GM21619 (cell line): Measurements from ENCODE around the gene TATDN3.
"Not testable (repeated sequence)": the region's sequence is repeated elsewhere in the genome, so short reads cannot be mapped to it uniquely, and the experiment has no call there.

Experiments
- ATAC-seq: cut with Tn5 transposase; IDR thresholded peaks from one replicate; pipeline ENCODE4 v1.9.1; 2021; ENCODE audit not compliant: unreplicated experiment

TATDN3 gene, protein sequence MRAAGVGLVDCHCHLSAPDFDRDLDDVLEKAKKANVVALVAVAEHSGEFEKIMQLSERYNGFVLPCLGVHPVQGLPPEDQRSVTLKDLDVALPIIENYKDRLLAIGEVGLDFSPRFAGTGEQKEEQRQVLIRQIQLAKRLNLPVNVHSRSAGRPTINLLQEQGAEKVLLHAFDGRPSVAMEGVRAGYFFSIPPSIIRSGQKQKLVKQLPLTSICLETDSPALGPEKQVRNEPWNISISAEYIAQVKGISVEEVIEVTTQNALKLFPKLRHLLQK

DNA sequence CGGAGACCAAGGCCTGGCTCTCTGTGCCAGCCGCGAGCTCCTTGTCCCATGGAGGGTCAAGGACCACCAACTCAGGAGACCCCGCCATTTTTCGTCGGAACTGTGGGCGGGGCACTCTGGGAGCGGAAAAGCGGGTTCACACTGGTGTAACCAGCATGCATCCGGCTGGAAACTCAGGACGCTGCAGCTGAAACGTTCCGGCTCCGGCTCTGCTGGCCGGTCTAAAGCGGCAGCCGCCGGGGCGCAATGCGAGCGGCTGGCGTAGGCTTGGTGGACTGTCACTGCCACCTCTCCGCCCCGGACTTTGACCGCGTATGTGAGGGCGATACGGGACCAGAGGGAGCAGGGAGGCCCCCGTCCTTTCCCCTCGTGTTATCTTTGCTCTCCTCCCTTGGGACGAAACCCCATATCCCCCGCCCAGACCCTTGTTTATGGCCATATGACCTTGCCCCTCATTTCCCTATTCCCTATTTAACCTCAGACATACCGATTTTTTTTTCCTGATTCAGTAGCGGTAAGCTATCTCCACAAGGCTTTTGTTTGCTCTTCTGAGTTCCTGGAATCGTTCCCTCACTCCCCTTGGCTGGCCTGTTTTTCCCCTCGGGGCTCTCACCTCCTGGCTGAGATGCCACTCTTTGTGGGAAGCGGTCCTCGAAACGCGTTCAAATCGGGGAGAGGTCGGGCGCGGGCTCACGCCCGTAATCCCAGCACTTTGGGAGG lies at the start of gene TATDN3, which contains the start of gene NSL1:
Gene TATDN3, plus strand, starts transcription at position 219 of the 720 bp plus-strand sequence. Its CDS starts 28 bp downstream, at position 247.
Gene NSL1, minus strand, starts transcription at position 102 of the 720 bp plus-strand sequence. Its CDS starts 14 bp downstream, at position 88.
- ATAC-seq = peak; percentile 70

DNA sequence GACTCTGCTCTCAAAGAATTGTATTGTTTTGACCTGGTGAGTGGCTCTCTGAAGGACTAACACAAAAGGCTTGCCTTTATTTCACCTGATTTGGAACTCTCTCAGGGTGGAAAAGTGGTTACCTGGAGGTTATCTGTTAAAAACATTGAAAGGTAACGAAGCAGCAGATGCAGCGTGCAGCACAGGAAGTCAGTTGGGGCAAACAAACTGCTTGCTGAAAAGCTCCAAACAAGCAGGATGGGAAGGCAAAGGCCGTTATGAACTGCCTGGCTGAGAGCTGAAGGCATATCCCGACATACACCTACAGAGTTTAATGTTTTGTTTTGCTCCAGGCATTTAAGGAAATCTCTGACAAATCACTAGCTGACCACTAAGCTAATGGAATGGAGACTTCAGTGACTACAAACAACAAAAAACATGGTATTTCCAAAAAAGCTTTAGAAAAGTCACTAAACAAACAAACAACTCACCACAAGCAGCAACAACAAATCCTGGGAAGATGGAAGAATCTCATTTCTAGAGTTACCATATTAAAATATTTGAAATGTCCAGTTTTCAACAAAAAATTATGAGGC lies 47.7 kb upstream of the TATDN3 start:
- ATAC-seq = no peak

DNA sequence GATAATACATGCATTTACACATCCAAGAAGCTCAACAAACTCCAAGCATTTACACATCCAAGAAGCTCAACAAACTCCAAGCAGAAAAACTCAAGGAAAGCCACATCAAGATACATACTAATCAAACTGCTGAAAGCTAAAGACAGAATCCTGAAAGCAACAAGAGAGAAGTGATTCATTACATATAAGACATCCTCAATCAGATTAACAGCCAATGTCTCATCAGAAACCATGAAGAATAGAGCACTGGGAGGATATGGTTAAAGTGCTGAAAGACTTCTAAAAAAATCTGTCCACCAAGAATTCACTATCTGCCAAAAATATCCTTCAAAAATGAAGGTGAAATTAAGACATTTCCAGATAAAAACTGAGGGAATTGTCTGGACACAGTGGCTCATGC lies 46.4 kb upstream of the TATDN3 start:
- ATAC-seq = no peak

DNA sequence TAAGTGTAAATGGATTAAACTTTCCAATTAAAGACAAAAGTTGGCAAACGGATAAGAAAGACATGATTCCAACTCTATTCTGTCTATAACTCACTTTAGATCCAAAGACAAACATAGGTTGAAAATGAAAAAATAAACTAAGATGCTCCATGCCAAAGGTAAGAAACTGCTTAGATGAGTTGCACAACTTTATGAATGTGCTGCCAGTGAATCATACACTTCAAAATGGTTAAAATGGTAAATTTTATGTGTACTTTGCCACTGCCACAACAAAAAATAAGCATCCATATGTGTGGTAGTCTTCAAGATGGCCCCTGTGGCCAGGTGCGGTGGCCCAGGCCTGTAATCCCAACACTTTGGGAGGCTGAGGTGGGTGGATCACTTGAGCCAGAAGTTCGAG lies 45.1 kb upstream of the TATDN3 start:
- no peak for ATAC-seq

DNA sequence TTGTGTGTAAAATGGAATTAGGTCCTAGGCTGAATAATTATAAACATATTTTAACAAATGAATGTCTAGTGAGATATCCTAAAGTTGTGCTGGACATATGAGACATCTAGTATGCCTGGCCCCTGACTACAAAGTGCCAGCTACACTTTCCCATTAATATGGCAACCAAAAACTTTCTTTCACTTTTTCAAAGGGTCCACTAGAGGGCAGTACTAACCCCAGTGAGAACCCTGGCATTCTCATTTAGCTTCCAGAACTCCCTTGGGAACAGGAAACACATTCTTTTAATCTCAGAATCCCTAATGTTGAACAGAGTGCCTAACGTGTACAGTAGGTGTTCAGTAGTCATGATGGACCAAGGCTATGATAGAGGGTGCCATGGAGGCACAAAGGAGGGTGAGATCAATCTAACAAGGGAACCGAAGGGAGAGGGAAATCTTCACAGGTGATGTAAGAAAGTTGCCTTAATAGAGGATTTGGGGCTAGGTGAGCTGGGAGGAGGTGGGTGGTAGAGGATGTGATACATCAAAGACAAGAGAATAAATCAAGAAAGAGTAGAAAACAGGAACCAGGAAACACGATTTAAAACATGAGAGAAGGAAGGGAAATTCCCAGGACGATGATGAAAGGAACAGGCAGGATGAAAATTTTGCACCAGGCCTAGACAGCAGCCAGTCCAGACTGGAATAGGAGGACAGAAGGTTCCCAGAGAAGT lies 41.7 kb upstream of the TATDN3 start:
- no peak for ATAC-seq

DNA sequence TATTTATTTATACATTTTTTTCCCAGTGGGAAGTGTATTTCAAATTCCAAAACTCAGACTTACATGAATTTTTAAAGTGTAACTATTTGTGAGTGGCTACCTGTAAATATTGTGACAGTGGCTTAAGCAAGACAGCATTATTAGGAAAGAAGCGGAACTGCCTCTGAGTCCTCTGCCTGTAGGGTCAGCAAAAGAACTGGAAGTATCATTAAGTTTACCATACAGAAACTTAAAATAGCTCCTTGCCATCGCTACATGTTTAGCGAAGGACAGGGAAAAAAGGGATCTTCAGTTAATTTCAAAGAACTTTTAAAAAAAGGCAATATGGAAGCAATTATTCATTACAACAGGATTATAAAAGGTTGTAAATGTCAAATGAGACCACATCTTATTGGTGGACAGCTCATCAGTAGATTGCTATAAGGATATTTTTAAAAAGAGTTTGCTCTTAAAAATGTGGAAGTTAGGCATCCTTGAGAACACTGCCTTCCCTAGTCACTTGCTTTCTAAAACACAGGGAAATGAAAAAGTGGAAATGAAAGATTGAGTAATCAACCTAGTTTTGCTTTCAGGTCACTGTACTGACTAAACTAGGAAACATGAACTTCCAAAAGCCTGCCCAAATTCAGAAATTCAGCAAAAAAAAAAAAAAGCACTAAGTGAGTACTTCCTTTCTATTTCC lies 39.3 kb upstream of the TATDN3 start:
- peak; percentile 40 for ATAC-seq

DNA sequence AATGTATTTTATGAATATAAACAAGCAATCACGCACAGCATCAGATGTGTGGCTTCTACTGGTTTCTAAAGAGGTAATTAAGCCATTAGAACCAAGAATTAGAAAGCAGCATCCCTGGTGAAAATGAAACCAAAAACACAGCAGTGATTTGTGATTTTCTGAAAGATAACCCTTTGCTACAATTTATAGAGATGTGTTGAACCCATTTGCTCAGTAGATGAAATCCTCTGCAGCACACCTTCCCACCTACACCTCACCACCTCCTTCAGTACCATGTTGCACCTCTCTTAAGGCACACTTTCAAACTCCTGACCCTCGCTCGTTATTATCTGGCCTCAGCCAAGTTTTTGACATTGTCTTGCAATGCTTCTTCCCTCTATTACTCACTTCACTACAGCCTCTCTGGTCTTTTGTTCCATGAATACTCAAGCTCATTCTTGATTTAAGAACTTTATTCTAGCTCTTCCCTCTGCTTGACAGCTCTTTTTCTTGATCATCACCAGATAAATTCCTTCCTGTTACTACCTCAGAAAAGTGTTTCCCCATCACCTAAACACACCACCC lies 38.7 kb upstream of the TATDN3 start:
- peak; percentile 25 for ATAC-seq

DNA sequence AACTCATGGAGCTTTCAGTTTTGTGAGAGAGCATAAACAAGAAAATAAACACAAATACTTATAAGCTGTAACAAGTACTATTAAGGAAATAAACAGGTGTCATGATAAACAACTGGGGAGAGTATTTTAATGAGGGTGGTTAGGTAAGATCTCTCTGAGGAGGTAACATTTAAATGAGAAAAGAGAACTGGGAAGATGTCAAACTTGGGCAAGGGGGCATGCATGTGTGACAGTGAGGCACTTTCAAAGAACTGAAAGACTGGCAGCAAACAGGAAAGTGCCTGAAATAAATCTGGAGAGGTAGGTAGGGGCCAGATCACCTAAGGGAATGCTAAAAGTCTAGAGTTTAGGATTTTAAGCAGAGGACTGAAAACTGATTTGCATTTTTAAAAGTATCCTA lies 37.9 kb upstream of the TATDN3 start:
- ATAC-seq = no peak

DNA sequence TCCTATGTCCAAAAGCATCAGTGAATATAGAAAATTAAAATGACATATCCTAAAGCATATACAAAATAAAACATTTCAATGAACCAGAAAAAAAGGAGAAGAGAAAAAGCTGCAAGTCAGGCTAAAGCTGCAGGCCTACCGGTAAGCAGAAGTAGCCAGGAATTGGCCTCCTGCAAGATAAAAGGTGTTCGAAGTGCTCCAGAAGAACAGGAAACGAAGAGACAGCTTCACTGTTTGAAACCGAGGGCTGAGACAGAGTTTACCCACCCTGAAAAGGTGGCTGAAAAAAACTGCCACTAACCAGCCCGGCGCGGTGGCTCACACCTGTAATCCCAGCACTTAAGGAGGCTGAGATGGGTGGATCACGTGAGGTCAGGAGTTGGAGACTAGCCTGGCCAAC lies 37.5 kb upstream of the TATDN3 start:
- peak; percentile 36 for ATAC-seq

DNA sequence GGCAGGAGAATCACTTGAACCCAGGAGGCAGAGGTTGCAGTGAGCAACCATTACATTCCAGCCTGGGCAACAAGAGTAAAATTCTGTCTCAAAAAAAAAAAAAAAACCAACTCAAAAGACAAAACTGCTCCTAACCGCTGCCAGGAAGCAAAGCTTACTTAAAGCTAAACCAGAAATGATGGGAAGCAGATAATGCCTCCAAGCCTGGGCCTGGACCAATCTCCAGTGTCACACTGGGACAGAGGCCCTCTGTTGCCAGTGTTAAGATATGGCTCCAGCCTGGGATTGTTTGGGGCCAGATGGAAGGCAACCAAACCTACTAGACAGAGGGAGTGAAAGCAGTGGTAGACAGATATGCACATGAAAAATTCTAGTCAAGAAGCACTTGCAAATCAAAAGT lies 37.0 kb upstream of the TATDN3 start:
- ATAC-seq = no peak

DNA sequence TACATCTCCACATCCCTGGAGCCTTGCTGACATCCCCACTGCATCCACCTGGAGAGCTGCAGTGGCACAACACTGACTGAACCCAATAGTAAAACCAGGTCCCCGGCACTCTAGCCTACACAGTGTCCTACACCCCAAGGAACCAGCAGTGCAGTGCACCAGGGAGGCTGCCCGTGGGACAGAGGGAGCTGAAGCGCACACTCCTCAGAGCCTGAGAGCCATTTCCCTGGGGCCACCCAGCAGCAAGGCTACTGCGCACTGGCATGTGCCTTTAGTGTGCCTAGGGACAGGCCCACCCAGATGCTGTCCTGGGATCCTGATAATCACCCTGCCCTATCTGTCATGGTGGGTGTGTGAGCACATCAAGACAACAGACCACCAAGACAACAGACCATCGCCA lies 32.0 kb upstream of the TATDN3 start:
- ATAC-seq = no peak

DNA sequence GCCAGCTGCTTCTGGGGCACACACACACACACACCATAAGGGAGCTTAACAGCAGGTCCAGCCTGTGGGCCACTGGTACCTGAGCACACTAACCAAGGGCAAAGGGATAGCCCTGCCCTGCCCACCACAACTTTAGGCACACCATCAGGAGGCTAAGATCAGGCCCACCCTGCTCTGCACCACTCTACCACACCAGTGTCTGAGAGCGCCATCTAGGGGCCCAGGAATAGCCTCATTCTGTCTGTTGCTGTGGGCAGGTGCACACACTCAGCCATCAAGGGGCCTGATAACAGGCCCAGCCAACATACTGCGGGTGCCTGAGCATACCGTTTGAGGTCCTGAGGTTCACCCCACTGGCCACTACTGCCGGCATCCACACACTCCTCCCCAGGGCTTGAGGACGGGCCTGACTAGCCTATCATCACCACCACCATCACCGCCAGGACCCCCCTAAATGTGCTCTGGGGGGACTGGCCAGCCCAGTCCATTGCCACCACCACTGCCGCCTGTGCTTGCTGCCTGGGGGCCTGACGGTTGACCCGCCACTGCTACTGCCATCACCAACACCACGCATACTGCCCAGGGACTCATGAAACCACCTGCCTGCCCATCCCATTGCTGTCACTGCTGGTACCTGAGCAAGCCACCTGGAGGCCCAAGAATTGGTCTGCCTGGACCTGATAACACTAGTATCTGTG lies 31.4 kb upstream of the TATDN3 start:
- ATAC-seq = no peak

DNA sequence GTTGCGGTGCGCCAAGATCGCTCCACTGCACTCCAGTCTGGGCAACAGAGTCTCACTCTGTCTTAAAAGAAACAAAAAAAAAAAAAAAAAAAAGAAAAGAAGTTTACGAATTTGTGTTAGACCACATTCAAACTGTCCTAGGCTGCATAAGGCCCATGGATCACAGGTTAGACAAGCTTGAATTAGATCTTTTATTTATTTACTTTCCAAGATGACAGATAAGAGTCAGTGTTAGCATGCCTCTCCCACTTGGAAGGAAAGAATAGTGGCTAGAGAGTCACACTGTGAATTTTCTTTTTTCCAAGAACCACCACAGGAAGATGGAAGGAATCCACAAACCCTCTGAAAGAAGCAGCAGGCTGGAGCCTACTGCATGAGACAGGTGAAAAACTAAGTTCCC lies 29.5 kb upstream of the TATDN3 start:
- ATAC-seq = no peak

DNA sequence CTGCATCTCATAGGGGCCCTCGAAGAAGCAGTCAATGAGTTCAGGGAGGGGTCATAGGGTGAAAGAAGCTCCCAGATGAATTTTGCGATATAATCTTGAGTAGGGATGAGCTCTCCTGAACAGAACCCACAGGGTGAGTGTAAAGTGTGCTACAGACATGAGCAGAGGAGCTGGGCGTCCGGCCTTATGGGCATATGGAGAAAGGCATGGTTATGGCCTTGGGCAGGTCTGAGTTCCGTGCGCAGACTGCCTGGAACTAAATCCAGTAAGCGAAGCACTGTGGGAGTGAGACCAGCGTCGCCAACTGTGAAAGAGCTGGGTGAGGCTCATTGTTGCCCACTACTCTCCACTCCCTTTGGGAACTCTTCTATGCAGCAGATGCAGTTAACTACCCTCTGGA lies 28.9 kb upstream of the TATDN3 start:
- ATAC-seq = no peak

DNA sequence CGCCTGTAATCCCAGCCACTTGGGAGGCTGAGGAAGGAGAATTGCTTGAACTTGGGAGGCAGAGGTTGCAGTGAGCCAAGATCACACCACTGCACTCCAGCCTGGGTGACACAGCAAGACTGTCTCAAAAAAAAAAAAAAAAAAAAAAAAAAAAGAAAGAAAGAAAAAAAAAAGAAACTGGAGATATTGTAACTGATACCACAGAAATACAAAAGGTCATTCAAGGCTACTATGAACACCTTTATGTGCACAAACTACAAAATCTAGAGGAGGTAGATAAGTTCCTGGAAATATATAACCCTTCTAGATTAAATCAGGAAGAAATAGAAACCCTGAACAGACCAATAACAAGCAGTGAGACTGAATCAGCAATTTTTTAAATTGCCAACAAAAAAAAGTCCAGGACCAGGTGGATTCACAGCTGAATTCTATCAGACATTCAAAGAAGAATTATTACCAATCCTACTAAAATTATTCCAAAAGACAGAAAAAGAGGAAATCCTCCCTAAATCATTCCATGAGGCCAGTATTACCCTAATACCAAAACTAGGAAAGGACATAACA lies 26.9 kb upstream of the TATDN3 start:
- ATAC-seq = not testable (repeated sequence)

DNA sequence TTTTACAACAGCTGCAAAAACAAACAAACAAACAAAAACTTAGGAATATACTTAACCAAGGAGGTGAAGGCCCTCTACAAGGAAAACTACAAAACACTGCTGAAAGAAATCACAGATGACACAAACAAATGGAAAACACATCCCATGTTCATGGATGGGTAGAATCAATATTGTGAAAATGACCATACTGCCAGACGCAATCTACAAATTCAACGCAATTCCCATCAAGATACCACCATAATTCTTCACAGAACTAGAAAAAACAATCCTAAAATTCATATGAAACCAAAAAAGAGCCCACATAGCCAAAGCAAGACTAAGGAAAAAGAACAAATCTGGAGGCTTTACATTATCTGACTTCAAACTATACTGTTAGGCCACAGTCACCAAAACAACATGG lies 24.9 kb upstream of the TATDN3 start:
- not testable (repeated sequence) for ATAC-seq

DNA sequence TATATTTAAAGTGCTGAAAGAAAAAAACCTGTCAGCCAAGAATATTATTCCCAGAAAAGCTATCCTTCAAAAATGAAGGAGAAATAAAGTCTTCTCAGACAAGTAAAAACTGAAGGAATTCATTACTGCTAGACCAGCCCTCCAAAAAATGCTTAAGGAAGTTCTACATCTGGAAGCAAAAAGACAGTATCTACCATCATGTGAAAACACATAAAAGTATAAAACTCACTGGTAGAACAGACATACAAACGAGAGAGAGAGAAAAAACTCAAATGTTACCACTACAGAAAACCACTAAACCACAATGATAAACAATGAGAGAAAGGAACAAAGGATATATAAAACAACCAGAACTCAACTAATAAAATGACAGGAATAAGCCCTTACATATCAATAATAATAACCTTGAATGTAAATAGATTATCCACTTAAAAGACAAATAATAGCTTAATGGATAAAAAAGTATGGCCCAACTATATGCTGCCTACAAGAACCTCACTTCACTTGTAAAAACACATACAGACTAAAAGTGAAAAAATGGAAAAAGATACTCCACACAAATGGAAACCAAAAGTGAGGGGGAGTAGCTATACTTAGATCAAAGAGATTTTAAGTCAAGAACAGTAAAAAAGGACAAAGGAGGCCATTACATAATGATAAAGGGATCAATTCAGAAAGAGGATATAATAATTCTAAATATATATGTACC lies 22.1 kb upstream of the TATDN3 start:
- no peak for ATAC-seq

DNA sequence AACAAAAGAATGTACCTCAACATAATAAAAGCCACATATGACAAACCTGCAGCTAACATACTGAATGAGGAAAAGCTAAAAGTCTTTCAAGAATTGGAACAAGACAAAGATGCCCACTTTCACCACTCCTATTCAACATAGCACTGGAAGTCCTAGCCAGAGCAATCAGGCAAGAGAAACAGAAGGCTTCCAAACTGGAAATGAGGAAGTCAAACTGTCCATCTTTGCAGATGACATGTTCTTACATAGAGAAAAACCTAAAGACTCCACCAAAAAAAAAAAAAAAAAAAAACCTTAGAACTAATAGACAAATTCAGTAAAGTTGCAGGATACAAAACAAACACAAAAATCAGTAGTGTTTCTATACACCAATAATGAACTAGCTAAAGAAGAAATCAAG lies 20.4 kb upstream of the TATDN3 start:
- no peak for ATAC-seq

DNA sequence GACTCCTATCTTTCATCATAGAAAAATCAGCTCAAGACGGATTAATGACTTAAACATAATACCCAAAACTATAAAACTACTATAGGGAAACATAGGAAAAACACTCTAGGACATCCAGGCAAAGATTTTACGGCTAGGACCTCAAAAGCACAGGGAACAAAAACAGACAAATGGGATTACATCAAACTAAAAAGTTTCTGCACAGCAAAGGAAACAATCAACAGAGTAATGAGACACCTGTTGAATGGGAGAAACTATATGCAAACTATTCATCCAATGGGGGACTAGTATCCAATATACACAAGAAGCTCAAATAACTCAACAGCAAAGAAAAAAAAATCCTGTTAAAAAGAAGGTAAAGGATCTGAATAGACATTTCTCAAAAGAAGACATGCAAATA lies 18.7 kb upstream of the TATDN3 start:
- no peak for ATAC-seq
